Panc1 (cell line): ENCODE measurements around the gene FAM180B. TPM values are rescaled to one million over a fixed set of nuclear protein-coding genes. Genes with fewer than 3 reads are reported as not detected.

ENCODE experiments used
- ATAC-seq: fragments of 200-7000 bp; cut with Tn5 transposase; 2 replicates; pipeline ENCODE4 v1.9.1; 2020; ENCODE audit warnings: mild to moderate bottlenecking, moderate library complexity
- BruUV-seq: library from RNA; stranded (reverse); fragments of 400-500 nt; replicated peaks from 2 replicates; lab custom pipeline; 2021; lab: Mats Ljungman, UMichigan
- CTCF ChIA-PET: fragments of 300-600 bp; sonication (Branson Sonifier 250); formaldehyde crosslinking; loops from one replicate; lab custom pipeline; 2022; ENCODE audit warnings: antibody characterized with exemption; lab: Charles Lee
- POLR2A ChIA-PET: fragments of 300-600 bp; sonication (Branson Sonifier 250); formaldehyde crosslinking; loops from one replicate; lab custom pipeline; 2022; ENCODE audit warnings: antibody characterized with exemption; lab: Charles Lee
- DNase-seq: peaks from one replicate; pipeline ENCODE4 v3.0.0-alpha.2; 2010; ENCODE audit warnings: low read depth, low spot score
- H3K27ac ChIP-seq: 2 replicates; pipeline ENCODE4 v1.5.1; 2011; ENCODE audit warnings: mild to moderate bottlenecking, low read length, inconsistent platforms
- H3K27me3 ChIP-seq: fragments of 200-500 bp; sonication (Bioruptor generic); 2 replicates; pipeline ENCODE4 v1.6.0; 2014; ENCODE audit warnings: low read length, inconsistent platforms; ENCODE audit not compliant: control insufficient read depth, insufficient read depth
- H3K36me3 ChIP-seq: fragments of 200-500 bp; sonication (Bioruptor generic); 2 replicates; pipeline ENCODE4 v1.5.1; 2014; ENCODE audit warnings: inconsistent platforms, mild to moderate bottlenecking, low read length, moderate library complexity; ENCODE audit not compliant: control insufficient read depth, insufficient read depth
- H3K4me1 ChIP-seq: 2 replicates; pipeline ENCODE4 v1.5.1; 2011; ENCODE audit warnings: inconsistent platforms, mild to moderate bottlenecking, low read length, moderate library complexity; ENCODE audit not compliant: control insufficient read depth, insufficient read depth
- H3K4me3 ChIP-seq, 2 experiments: 2 replicates each; pipeline ENCODE4 v1.5.1; 2011 to 2012; ENCODE audit warnings: low read depth in 2 of 2, low read length in 2 of 2, mild to moderate bottlenecking in 2 of 2, inconsistent platforms in 1 of 2, moderate library complexity in 1 of 2
- H3K9me3 ChIP-seq: fragments of 200-500 bp; sonication (Bioruptor generic); 2 replicates; pipeline ENCODE4 v1.5.1; 2014; ENCODE audit warnings: low read depth, mild to moderate bottlenecking, inconsistent platforms, low read length, moderate library complexity; ENCODE audit not compliant: control insufficient read depth, insufficient read depth
- POLR2AphosphoS5 ChIP-seq: IDR thresholded peaks from 2 replicates; pipeline ENCODE4 v1.6.1; 2012; ENCODE audit warnings: mild to moderate bottlenecking, low read depth, low read length, moderate library complexity
- SIN3A ChIP-seq: IDR thresholded peaks from 2 replicates; pipeline ENCODE4 v1.6.1; 2012; ENCODE audit warnings: low read depth, mild to moderate bottlenecking, low read length, moderate library complexity, borderline replicate concordance; ENCODE audit not compliant: insufficient read depth
- TCF7L2 ChIP-seq: IDR thresholded peaks from 2 replicates; pipeline ENCODE4 v1.6.1; 2011; ENCODE audit warnings: mild to moderate bottlenecking, low read depth, low read length, inconsistent platforms
- in situ Hi-C: cut with HindIII; loops from 2 replicates; pipeline ENCODE4 v1.10.0; 2016; ENCODE audit warnings: low sequenced_read_pairs, low pct_unique_long_range_greater_than_20kb
- intact Hi-C: fragments of 100-400 bp; cut with micrococcal nuclease; formaldehyde crosslinking; loops from one replicate; pipeline ENCODE4 v1.10.0; 2022; ENCODE audit not compliant: unreplicated experiment
- total RNA-seq: library from RNA; stranded (reverse); gene quantifications from one replicate; pipeline ENCODE4 v1.2.1, GENCODE V29; 2021; ENCODE audit not compliant: unreplicated experiment
- TF ChIP-seq, protein P1 (sequence below): fragments of 450-650 bp; IDR thresholded peaks from 2 replicates; pipeline ENCODE4 v1.5.1; 2017; ENCODE audit warnings: mild to moderate bottlenecking
- TF ChIP-seq, protein P2 (sequence below), 2 experiments: IDR thresholded peaks; 2 replicates each; pipeline ENCODE4 v1.6.1; 2011 to 2012; ENCODE audit warnings: low read depth in 2 of 2, control low read depth in 1 of 2, low read length in 1 of 2, mild to moderate bottlenecking in 1 of 2, moderate library complexity in 1 of 2; ENCODE audit not compliant: insufficient read depth in 1 of 2

Gene FAM180B
- total RNA-seq, 1 experiment from 2014 or later: not detected

GRCh38 chr11:47616726-47617416, 30.4 kb downstream of the FAM180B start:
- no peaks in the 10 kb centered on the region for H3K4me1 ChIP-seq
- TF ChIP-seq POLR2AphosphoS5 (no peak), SIN3A (no peak)
- TF ChIP-seq, protein P1, sequence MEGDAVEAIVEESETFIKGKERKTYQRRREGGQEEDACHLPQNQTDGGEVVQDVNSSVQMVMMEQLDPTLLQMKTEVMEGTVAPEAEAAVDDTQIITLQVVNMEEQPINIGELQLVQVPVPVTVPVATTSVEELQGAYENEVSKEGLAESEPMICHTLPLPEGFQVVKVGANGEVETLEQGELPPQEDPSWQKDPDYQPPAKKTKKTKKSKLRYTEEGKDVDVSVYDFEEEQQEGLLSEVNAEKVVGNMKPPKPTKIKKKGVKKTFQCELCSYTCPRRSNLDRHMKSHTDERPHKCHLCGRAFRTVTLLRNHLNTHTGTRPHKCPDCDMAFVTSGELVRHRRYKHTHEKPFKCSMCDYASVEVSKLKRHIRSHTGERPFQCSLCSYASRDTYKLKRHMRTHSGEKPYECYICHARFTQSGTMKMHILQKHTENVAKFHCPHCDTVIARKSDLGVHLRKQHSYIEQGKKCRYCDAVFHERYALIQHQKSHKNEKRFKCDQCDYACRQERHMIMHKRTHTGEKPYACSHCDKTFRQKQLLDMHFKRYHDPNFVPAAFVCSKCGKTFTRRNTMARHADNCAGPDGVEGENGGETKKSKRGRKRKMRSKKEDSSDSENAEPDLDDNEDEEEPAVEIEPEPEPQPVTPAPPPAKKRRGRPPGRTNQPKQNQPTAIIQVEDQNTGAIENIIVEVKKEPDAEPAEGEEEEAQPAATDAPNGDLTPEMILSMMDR: peak; percentile 79
- ChIA-PET POLR2A (interaction anchor here (0.7 kb wide), 1 partner anchor 21 kb away, joined by 3 read pairs; no protein-coding TSS in a partner anchor), CTCF (no interaction called here)
- H3K4me3 ChIP-seq: no peak overlapping the region
- H3K27ac ChIP-seq: no peak overlapping the region
- ATAC-seq (peak; percentile 69; the same call in 1 of the 2 replicates), DNase-seq (peak; percentile 35)
- H3K36me3 ChIP-seq: peaks cover 23% of the 10 kb centered on the region
- no peaks in the 10 kb centered on the region for H3K9me3 ChIP-seq
- intact Hi-C loops (no loop called here), in situ Hi-C loops (no loop called here)
- BruUV-seq: no TSS peak
- no peaks in the 10 kb centered on the region for H3K27me3 ChIP-seq

DNA sequence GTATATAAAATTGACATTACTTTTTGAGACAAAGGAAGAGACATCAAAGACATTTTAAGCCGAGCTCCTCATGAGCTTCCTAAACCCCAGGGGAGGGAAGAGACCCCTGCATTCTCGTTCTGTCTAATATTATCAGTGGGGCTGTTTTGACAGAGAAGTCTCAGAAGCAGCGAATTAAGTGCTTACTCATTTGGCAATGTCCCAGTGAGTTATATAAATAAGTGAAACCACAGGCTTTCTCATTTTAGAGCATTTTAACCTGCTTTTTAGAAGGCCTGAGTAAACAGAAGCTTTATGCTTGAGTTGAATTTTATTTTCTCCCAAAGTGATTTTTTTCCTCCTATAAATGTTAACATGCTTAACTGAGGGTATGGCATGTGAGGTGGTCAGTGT, 30.9 kb downstream of the FAM180B start:
- ChIA-PET CTCF (no interaction called here), POLR2A (no interaction called here)
- in situ Hi-C loops: no loop called here
- H3K9me3 ChIP-seq: no peaks in the 10 kb centered on the region
- H3K27ac ChIP-seq: no peak overlapping the region
- no peak for ATAC-seq
- no peak overlapping the region for H3K4me3 ChIP-seq
- DNase-seq: no peak
- peaks cover 28% of the 10 kb centered on the region for H3K36me3 ChIP-seq
- no peaks in the 10 kb centered on the region for H3K4me1 ChIP-seq
- intact Hi-C loops: no loop called here
- TF ChIP-seq TCF7L2: no peak
- BruUV-seq: no TSS peak
- H3K27me3 ChIP-seq: no peaks in the 10 kb centered on the region

- no peak overlapping the region for H3K27ac ChIP-seq
- TSS peak; percentile 36 for BruUV-seq
- TF ChIP-seq, protein P2, sequence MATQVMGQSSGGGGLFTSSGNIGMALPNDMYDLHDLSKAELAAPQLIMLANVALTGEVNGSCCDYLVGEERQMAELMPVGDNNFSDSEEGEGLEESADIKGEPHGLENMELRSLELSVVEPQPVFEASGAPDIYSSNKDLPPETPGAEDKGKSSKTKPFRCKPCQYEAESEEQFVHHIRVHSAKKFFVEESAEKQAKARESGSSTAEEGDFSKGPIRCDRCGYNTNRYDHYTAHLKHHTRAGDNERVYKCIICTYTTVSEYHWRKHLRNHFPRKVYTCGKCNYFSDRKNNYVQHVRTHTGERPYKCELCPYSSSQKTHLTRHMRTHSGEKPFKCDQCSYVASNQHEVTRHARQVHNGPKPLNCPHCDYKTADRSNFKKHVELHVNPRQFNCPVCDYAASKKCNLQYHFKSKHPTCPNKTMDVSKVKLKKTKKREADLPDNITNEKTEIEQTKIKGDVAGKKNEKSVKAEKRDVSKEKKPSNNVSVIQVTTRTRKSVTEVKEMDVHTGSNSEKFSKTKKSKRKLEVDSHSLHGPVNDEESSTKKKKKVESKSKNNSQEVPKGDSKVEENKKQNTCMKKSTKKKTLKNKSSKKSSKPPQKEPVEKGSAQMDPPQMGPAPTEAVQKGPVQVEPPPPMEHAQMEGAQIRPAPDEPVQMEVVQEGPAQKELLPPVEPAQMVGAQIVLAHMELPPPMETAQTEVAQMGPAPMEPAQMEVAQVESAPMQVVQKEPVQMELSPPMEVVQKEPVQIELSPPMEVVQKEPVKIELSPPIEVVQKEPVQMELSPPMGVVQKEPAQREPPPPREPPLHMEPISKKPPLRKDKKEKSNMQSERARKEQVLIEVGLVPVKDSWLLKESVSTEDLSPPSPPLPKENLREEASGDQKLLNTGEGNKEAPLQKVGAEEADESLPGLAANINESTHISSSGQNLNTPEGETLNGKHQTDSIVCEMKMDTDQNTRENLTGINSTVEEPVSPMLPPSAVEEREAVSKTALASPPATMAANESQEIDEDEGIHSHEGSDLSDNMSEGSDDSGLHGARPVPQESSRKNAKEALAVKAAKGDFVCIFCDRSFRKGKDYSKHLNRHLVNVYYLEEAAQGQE (IDR thresholded peaks at IDR 0.05; ENCODE audit: insufficient read depth in 1 of 2, low read depth in 2 of 2, low read length in 1 of 2): no peak
- TF ChIP-seq, protein P1: no peak
- TF ChIP-seq SIN3A (no peak), TCF7L2 (no peak), POLR2AphosphoS5 (no peak)
- intact Hi-C loops: no loop called here
- ChIA-PET POLR2A (interaction anchor here (0.5 kb wide), 1 partner anchor 88 kb away, joined by 4 read pairs; no protein-coding TSS in a partner anchor), CTCF (no interaction called here)
- no peak for ATAC-seq
- H3K4me3 ChIP-seq: no peak overlapping the region
- H3K9me3 ChIP-seq: no peaks in the 10 kb centered on the region
- in situ Hi-C loops: no loop called here
- no peaks in the 10 kb centered on the region for H3K27me3 ChIP-seq
- no peaks in the 10 kb centered on the region for H3K4me1 ChIP-seq
- peaks cover 33% of the 10 kb centered on the region for H3K36me3 ChIP-seq
- DNase-seq: no peak
These were observed 34.4 kb downstream of the FAM180B start for GRCh38 chr11:47620836-47621378.
